Vagina (tissue), 2 donors: ENCODE measurements around the gene CSNK1E. TPM values are rescaled to one million over a fixed set of nuclear protein-coding genes. Genes with fewer than 3 reads are reported as not detected.

Source experiments
- DNase-seq, 2 donors: peaks; one replicate each; pipeline ENCODE4 v3.0.0-alpha.2; 2017; ENCODE audit errors: extremely low spot score in 2 of 2
- H3K27ac ChIP-seq: fragments of 200-600 bp; sonication (generic); one replicate; pipeline ENCODE4 v1.5.1; 2019
- H3K27me3 ChIP-seq: fragments of 200-600 bp; sonication (generic); one replicate; pipeline ENCODE4 v1.5.1; 2019
- H3K36me3 ChIP-seq, 2 donors: fragments of 200-600 bp; sonication (generic); one replicate each; pipeline ENCODE4 v1.5.1; 2017 to 2019
- H3K4me1 ChIP-seq: fragments of 200-600 bp; sonication (generic); one replicate; pipeline ENCODE4 v1.5.1; 2019
- H3K4me3 ChIP-seq, 2 donors: fragments of 200-600 bp; sonication (generic); 1 replicate in 1 of 2; 2 replicates in 1 of 2; pipeline ENCODE4 v1.5.1; 2016 to 2019
- H3K9me3 ChIP-seq: fragments of 200-600 bp; sonication (generic); one replicate; pipeline ENCODE4 v1.5.1; 2019
- CTCF ChIP-seq, 3 experiments: fragments of 450-650 bp in 2 of 3; fragments of 200-600 bp in 1 of 3; sonication (generic) in 1 of 3; IDR thresholded peaks; one replicate each; pipeline ENCODE4 v1.5.1; 2017 to 2019; ENCODE audit warnings: antibody characterized with exemption in 3 of 3, mild to moderate bottlenecking in 2 of 3, moderate library complexity in 2 of 3
- POLR2A ChIP-seq, 2 donors: fragments of 450-650 bp; IDR thresholded peaks; one replicate each; pipeline ENCODE4 v1.6.1; 2017; ENCODE audit warnings: antibody characterized with exemption in 2 of 2, mild to moderate bottlenecking in 2 of 2, moderate library complexity in 2 of 2
- POLR2AphosphoS5 ChIP-seq, 2 donors: sonication (generic); formaldehyde crosslinking; IDR thresholded peaks; one replicate each; pipeline ENCODE4 v1.9.0; 2017; ENCODE audit warnings: antibody characterized with exemption in 2 of 2, mild to moderate bottlenecking in 2 of 2, low read depth in 1 of 2; ENCODE audit not compliant: insufficient read depth in 1 of 2
- intact Hi-C: fragments of 100-400 bp; cut with DNase I; formaldehyde crosslinking; loops from one replicate; pipeline ENCODE4 v1.15.1; 2023
- total RNA-seq: library from RNA; depleted of rRNA; stranded (reverse); fragments of >200 nt; gene quantifications from one replicate; pipeline ENCODE4 v1.2.3, GENCODE V29; 2016

The CSNK1E gene
- total RNA-seq, 1 donor from 2014 or later = 162 TPM

- H3K4me1 ChIP-seq = no peaks in the 10 kb centered on the region
- no peaks in the 10 kb centered on the region for H3K36me3 ChIP-seq
- DNase-seq = no peak
- H3K27me3 ChIP-seq = no peaks in the 10 kb centered on the region
- H3K4me3 ChIP-seq = no peak overlapping the region
- TF ChIP-seq CTCF (IDR thresholded peaks at IDR 0.05) (no peak), POLR2A (IDR thresholded peaks at IDR 0.05) (no peak), POLR2AphosphoS5 (IDR thresholded peaks at IDR 0.05; ENCODE audit: insufficient read depth in 1 of 2, low read depth in 1 of 2) (no peak)
- no peak overlapping the region for H3K27ac ChIP-seq
- intact Hi-C loops = no loop called here
- no peaks in the 10 kb centered on the region for H3K9me3 ChIP-seq
These were observed 8.4 kb upstream of the CSNK1E start for GRCh38 chr22:38325587-38325986.

- no peaks in the 10 kb centered on the region for H3K9me3 ChIP-seq
- H3K27me3 ChIP-seq = no peaks in the 10 kb centered on the region
- peaks cover 8% of the 10 kb centered on the region for H3K4me1 ChIP-seq
- intact Hi-C loops = no loop called here
- no peak for TF ChIP-seq CTCF (IDR thresholded peaks at IDR 0.05)
- TF ChIP-seq POLR2A (IDR thresholded peaks at IDR 0.05) = no peak
- H3K4me3 ChIP-seq = no peak overlapping the region
- H3K36me3 ChIP-seq = no peaks in the 10 kb centered on the region
- no peak overlapping the region for H3K27ac ChIP-seq
- DNase-seq = no peak
These were observed 3.6 kb upstream of the CSNK1E start for GRCh38 chr22:38320605-38321402.

GRCh38 chr22:38318792-38319773 lies 1.9 kb upstream of the CSNK1E start:
- H3K36me3 ChIP-seq = no peaks in the 10 kb centered on the region
- H3K27ac ChIP-seq = peak overlapping the region; percentile 95
- intact Hi-C loops = loop anchor here (5.0 kb wide), 1 partner anchor 47 kb away; the partner anchor contains the start of gene TMEM184B
- no peak overlapping the region for H3K4me3 ChIP-seq
- H3K9me3 ChIP-seq = no peaks in the 10 kb centered on the region
- TF ChIP-seq POLR2A (IDR thresholded peaks at IDR 0.05) (no peak), POLR2AphosphoS5 (IDR thresholded peaks at IDR 0.05; ENCODE audit: insufficient read depth in 1 of 2, low read depth in 1 of 2) (no peak), CTCF (IDR thresholded peaks at IDR 0.05) (no peak)
- DNase-seq = no peak
- H3K27me3 ChIP-seq = no peaks in the 10 kb centered on the region
- peaks cover 24% of the 10 kb centered on the region for H3K4me1 ChIP-seq

- peak overlapping the region; percentile 68 to 83 for H3K4me3 ChIP-seq
- DNase-seq = no peak
- peak; percentile 71 to 93 for TF ChIP-seq POLR2AphosphoS5 (IDR thresholded peaks at IDR 0.05; ENCODE audit: insufficient read depth in 1 of 2, low read depth in 1 of 2)
- TF ChIP-seq POLR2A (IDR thresholded peaks at IDR 0.05) = no peak
- H3K36me3 ChIP-seq = no peaks in the 10 kb centered on the region
- H3K9me3 ChIP-seq = no peaks in the 10 kb centered on the region
- intact Hi-C loops = loop anchor here (2.0 to 5.0 kb wide), 2 partner anchors 46 to 115 kb away; partner anchors contain the start of gene TMEM184B
- H3K27ac ChIP-seq = peak overlapping the region; percentile 95
- H3K4me1 ChIP-seq = peaks cover 33% of the 10 kb centered on the region
- H3K27me3 ChIP-seq = no peaks in the 10 kb centered on the region
These were observed 922 bp upstream of the CSNK1E start for GRCh38 chr22:38317995-38318715.
